ENCODE results near the gene RMDN2. TPM values are rescaled to one million over a fixed set of nuclear protein-coding genes. Genes with fewer than 3 reads are reported as not detected.

RMDN2 gene
- total RNA-seq: 1 to 10 TPM; 1.4 to 2.6 TPM

DNA sequence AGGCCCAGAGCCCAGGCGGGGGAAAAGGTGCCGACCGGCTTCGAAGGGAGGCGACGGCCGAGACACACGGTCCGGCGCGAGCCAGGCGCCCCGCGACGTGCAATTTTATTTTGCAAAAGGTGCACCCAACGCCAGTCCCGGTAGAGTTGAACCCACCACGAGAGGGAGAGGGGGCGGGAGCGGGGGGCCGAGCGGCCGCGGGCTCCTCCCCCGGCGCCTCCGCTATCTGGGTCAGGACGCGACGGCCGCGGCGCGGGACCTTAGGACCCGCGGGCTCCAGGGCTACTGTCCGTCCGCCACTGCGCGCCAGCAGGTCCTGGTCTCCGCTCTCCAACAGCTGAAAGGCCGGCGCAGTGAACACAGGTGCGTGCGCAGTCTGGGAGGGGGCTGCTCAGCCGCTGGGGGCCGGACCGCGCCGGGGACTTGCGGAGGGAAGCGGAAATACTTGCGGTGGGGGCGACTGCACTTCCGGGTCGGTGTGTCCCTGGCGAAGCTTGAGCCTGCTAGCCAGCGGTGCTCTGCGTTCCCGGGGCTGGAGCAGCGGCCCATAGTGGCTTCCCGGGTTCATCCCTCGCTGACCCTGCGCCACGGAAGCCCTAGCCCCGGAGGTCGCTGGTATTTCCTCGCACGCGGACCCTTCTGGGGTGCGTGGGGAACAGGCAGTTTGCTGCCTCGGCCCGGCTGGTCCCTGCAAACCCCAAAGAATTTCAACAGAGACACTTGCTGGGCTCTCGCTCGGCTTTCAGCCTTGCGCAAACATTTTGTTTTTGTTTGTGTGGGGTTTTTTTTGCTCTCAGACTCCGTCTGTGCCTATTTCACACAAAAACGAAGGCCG is at the start of gene RMDN2:
TSS of gene RMDN2 (plus strand) at position 225 of the 835 bp plus-strand sequence. CDS start 3,991 bp downstream, outside the sequence.
- Mint-ChIP-seq H3K9me3 (no peaks in the 10 kb centered on the region), H3K27ac (peak within 1 kb of the TSS; percentile 96), H3K4me3 (peak within 1 kb of the TSS; percentile 88), H3K36me3 (ENCODE audit: low read depth) (peaks cover 3% of the 10 kb centered on the region), H3K4me1 (ENCODE audit: low read depth) (peaks cover 19% of the 10 kb centered on the region), H3K27me3 (peaks cover 5% of the 10 kb centered on the region)
- ATAC-seq (peak; percentile 86), DNase-seq (peak; percentile 89)
- POLR2A ChIA-PET: interaction anchor here (0.6 to 1.6 kb wide), 3 partner anchors 14 to 500 kb away, joined by 3 to 5 read pairs (median 3); no protein-coding TSS in a partner anchor
- intact Hi-C loops (cut with micrococcal nuclease): no loop called here
- TF ChIP-seq CTCF (IDR thresholded peaks at IDR 0.05): no peak
- CTCF ChIA-PET: interaction anchor here (0.6 to 1.1 kb wide), 6 partner anchors 23 to 530 kb away, joined by 3 read pairs; no protein-coding TSS in a partner anchor

- Mint-ChIP-seq H3K4me3 (no peak overlapping the region), H3K4me1 (ENCODE audit: low read depth) (peaks cover 32% of the 10 kb centered on the region), H3K9me3 (no peaks in the 10 kb centered on the region), H3K27me3 (peaks cover 6% of the 10 kb centered on the region), H3K36me3 (ENCODE audit: low read depth) (no peaks in the 10 kb centered on the region), H3K27ac (no peak overlapping the region)
- ATAC-seq (no peak), DNase-seq (no peak)
- TF ChIP-seq CTCF (IDR thresholded peaks at IDR 0.05): no peak
- intact Hi-C loops (cut with micrococcal nuclease): loop anchor here (5.0 to 10.0 kb wide), 5 partner anchors 211 to 483 kb away; no protein-coding TSS in a partner anchor
- ChIA-PET POLR2A (interaction anchor here (1.2 kb wide), 1 partner anchor 10 kb away, joined by 3 read pairs; no protein-coding TSS in a partner anchor), CTCF (interaction anchor here (1.1 to 10.7 kb wide), 9 partner anchors 8 to 707 kb away, joined by 3 to 184 read pairs (median 38); partner anchors contain the start of gene CDC42EP3)
These were observed 49.6 kb upstream of the RMDN2 start for GRCh38 chr2:37875403-37875906.

- POLR2A ChIA-PET: no interaction called here
- Mint-ChIP-seq H3K4me3 (no peak overlapping the region), H3K27me3 (peaks cover 10% of the 10 kb centered on the region), H3K9me3 (no peaks in the 10 kb centered on the region), H3K27ac (no peak overlapping the region), H3K36me3 (ENCODE audit: low read depth) (no peaks in the 10 kb centered on the region), H3K4me1 (ENCODE audit: low read depth) (peaks cover 31% of the 10 kb centered on the region)
- TF ChIP-seq CTCF (IDR thresholded peaks at IDR 0.05): no peak
- DNase-seq (no peak), ATAC-seq (no peak)
- CTCF ChIA-PET: interaction anchor here (0.7 to 10.7 kb wide), 26 partner anchors 9 to 708 kb away, joined by 3 to 184 read pairs (median 10); no protein-coding TSS in a partner anchor
- intact Hi-C loops (cut with micrococcal nuclease): loop anchor here (5.0 to 10.0 kb wide), 5 partner anchors 211 to 484 kb away; no protein-coding TSS in a partner anchor
These were observed 48.9 kb upstream of the RMDN2 start for GRCh38 chr2:37876227-37876626.

DNA sequence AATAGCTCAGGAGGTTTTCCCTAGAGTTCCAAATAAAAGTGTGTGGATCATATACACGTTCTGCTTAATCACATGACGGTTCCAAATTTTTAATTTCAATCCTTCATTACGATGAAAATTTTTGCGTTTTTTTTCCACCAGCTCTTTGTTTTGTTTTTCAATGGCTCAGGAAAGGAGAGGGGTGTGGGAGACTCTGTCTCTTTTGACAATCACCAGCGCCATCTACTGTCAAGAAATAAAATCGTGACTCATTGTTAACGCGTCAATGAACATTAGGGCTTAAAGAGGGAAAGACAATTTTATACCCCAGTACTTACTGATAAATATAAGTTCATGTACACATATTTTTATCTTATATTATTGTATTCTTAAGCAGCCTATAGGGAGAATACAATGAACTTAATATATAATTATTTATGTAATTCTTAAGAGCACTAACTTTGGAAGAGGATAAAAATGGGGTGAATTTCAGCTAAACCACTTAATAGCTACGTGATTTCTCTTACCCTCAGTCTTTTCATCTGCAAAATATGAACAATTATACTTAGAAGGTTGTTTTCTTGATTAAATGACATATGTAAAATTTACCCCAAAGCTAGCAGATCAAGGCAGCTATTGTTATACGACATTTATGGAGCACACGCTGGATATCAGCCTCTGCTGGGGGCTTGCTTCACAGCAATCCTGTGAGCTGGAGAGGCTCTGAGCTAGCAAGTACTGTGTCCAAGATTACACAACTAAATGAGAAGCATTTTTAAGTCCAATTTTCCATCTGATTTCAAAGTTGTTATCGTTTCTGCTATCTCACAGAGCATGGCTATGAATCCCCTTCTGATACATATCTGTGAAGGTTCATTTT is 47.4 kb upstream of the RMDN2 start:
- peak; percentile 85 for TF ChIP-seq CTCF (IDR thresholded peaks at IDR 0.05)
- H3K4me1 Mint-ChIP-seq (ENCODE audit: low read depth): peaks cover 20% of the 10 kb centered on the region
- H3K4me3 Mint-ChIP-seq: no peak overlapping the region
- H3K27ac Mint-ChIP-seq: no peak overlapping the region
- ChIA-PET POLR2A (interaction anchor here (0.7 to 1.3 kb wide), 3 partner anchors 81 to 482 kb away, joined by 3 to 6 read pairs (median 5); no protein-coding TSS in a partner anchor), CTCF (interaction anchor here (0.6 to 10.7 kb wide), 110 partner anchors 8 to 1096 kb away, joined by 3 to 184 read pairs (median 5); partner anchors contain the start of genes PRKD3 and RMDN2)
- peaks cover 12% of the 10 kb centered on the region for H3K27me3 Mint-ChIP-seq
- intact Hi-C loops (cut with micrococcal nuclease): loop anchor here (5.0 to 10.0 kb wide), 5 partner anchors 213 to 485 kb away; no protein-coding TSS in a partner anchor
- H3K36me3 Mint-ChIP-seq (ENCODE audit: low read depth): no peaks in the 10 kb centered on the region
- DNase-seq: no peak
- H3K9me3 Mint-ChIP-seq: no peaks in the 10 kb centered on the region
- ATAC-seq: peak; percentile 76

All from activated CD8-positive, alpha-beta T cell treated with anti-CD3 and anti-CD28 coated beads for 36 hours (primary cell).